PC-3 (cell line): ENCODE data around the gene ZNF507.
"Not testable (repeated sequence)": the region's sequence is repeated elsewhere in the genome, so short reads cannot be mapped to it uniquely, and the experiment has no call there.

ENCODE experiments used
- EZH2 ChIP-seq: fragments of 300-600 bp; sonication (generic); IDR thresholded peaks from one replicate; pipeline ENCODE4 v1.6.1; 2017; ENCODE audit warnings: antibody characterized with exemption, mild to moderate bottlenecking, low read length; ENCODE audit not compliant: unreplicated experiment
- TF ChIP-seq, protein P1 (sequence below): fragments of 300-600 bp; sonication (generic); conservative IDR thresholded peaks from 2 replicates; pipeline ENCODE4 v1.5.1; 2017; ENCODE audit warnings: antibody characterized with exemption, low read depth, mild to moderate bottlenecking, low read length

DNA sequence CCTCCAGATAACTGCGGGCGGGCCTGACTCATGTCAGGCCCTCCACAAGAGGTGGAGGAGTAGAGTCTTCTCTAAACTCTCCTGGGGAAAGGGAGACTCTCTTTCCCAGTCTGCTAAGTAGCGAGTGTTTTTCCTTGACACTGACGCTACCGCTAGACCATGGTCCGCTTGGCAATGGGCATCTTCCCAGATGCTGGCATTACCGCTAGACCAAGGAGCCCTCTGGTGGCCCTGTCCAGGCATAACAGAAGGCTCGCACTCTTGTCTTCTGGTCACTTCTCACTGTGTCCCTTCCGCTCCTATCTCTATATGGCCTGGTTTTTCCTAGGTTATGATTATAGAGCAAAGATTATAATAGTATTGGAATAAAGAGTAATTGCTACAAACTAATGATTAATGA lies 31.7 kb downstream of the ZNF507 start:
- TF ChIP-seq EZH2: not testable (repeated sequence)
- TF ChIP-seq, protein P1, sequence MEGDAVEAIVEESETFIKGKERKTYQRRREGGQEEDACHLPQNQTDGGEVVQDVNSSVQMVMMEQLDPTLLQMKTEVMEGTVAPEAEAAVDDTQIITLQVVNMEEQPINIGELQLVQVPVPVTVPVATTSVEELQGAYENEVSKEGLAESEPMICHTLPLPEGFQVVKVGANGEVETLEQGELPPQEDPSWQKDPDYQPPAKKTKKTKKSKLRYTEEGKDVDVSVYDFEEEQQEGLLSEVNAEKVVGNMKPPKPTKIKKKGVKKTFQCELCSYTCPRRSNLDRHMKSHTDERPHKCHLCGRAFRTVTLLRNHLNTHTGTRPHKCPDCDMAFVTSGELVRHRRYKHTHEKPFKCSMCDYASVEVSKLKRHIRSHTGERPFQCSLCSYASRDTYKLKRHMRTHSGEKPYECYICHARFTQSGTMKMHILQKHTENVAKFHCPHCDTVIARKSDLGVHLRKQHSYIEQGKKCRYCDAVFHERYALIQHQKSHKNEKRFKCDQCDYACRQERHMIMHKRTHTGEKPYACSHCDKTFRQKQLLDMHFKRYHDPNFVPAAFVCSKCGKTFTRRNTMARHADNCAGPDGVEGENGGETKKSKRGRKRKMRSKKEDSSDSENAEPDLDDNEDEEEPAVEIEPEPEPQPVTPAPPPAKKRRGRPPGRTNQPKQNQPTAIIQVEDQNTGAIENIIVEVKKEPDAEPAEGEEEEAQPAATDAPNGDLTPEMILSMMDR: peak; percentile 42
